Activated CD8-positive, alpha-beta memory T cell treated with anti-CD3 and anti-CD28 coated beads for 36 hours (primary cell): ENCODE results near the gene RAP1GAP2. TPM values are rescaled to one million over a fixed set of nuclear protein-coding genes. Genes with fewer than 3 reads are reported as not detected.
"Not testable (repeated sequence)": the region's sequence is repeated elsewhere in the genome, so short reads cannot be mapped to it uniquely, and the experiment has no call there.

Experiments used
- CTCF ChIA-PET: fragments of 350-600 bp; sonication (Branson Sonifier 250); formaldehyde crosslinking; loops from one replicate; lab custom pipeline; 2021; ENCODE audit warnings: antibody characterized with exemption; lab: Charles Lee
- POLR2A ChIA-PET: fragments of 350-600 bp; sonication (Branson Sonifier 250); formaldehyde crosslinking; loops from one replicate; lab custom pipeline; 2021; ENCODE audit warnings: antibody characterized with exemption; lab: Charles Lee
- total RNA-seq, 2 experiments: library from RNA; stranded (reverse); gene quantifications; one replicate each; pipeline ENCODE4 v1.2.3, GENCODE V29; 2021

The RAP1GAP2 gene
- total RNA-seq, 2 experiments from 2014 or later, result 0.27 to 0.52 TPM

DNA sequence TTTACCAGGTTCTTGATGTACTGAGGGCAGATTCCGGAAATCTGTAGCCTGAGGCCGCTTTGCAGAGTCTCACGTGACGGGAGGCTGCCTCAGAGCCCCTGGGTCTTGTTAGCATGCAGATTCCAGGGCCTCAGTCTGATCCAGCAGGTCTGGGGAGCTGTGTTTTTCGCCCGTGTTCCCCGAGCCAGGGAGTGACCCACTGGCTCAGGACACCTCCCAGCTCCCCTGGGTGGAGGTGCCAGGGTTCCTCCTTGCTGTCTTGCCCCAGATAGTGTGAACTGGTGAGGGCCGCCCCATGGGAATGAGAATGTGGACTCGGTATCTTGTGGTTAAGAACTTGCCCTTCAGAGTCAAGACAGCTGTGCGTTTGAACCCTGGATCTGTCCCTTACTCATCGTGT is 168.6 kb downstream of the RAP1GAP2 start:
- POLR2A ChIA-PET, result no interaction called here
- CTCF ChIA-PET, result no interaction called here

DNA sequence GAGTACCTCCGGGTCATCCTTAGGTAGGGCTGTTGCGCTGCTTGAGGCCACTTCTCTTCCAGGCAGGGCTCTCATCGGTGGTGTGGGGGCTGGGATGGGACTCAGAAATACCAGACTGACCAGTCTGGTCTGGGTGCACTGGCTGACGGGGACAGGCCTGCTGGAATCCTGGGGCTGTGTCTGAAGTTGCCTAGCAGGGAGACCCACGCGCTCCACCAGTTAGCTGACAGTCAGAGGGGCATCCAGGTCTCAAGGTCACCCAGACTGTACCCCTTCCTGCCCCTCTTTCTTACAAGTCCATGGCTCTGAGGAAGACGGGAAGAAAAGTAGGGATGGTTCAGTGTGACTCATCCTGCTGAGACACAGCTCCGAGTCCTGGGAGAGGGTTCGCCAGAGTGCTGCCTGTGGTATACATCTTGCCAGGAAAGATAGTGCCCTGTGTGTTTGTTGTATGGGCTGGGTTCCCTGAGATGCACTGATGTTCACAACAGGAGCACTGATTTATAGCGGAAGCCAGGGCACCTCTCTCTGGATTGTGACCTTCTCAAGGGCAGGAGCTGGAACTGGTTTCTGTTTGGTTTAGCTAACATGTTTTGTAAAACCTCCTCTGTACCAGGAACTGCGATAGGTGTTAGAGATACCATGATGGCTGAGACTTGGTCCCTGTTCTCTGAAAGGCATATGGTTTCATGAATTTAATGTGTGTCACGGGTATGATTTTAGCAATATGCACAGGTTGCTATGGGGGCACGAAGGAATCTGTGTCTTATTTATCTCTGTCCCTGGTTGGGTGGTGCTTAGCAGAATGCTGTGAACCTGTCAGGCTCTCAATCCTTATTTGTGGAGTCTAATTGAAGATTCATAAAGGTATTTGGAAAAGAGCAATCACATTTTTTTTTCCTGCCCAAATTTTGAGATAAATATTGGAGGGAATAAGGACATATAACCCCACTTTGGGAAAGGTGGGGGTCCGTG is 169.7 kb downstream of the RAP1GAP2 start:
- POLR2A ChIA-PET, result no interaction called here
- CTCF ChIA-PET, result no interaction called here

GRCh38 chr17:2967515-2967914 is 171.3 kb downstream of the RAP1GAP2 start:
- ChIA-PET POLR2A (no interaction called here), CTCF (no interaction called here)

GRCh38 chr17:2971851-2972250 is 175.6 kb downstream of the RAP1GAP2 start:
- POLR2A ChIA-PET, result no interaction called here
- CTCF ChIA-PET, result no interaction called here

DNA sequence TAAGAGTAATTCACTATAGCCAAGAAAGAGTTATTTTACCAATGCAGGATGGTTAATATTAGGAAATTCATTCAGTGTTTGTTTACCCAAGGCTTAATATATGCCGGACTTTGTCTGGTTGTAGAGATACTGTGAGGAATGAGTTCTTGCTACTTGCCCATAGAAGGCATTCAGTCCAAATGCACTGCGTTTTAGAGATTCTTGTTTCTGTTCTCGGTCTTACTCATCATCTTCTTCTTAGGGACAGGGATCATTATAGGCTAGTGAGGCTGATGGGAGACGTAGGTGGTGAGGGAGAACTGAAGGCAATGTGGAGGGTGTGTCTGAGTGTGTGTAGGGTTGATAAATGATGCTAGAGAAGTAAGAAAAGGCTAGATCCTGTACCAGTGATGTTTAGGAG is 176.5 kb downstream of the RAP1GAP2 start:
- POLR2A ChIA-PET, result no interaction called here
- CTCF ChIA-PET, result no interaction called here

DNA sequence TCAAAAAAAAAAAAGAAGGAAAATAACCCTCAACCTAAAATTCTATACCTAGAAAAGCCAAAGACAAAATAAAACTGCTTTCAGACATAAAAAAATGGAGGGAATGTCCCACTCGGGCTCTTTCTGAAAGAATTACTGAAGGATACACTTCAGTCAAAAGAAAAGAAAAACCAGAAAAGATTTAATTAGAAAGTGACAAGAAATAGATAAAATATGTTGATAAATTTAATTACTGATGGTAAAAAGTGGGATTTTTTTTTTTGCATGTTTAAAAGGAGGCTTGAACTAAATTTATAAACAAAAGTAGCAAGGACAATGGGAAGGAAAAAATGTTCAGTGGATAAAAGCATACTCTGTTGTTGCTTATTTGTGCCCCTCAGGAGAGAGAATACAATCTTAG is 178.1 kb downstream of the RAP1GAP2 start:
- CTCF ChIA-PET, result no interaction called here

DNA sequence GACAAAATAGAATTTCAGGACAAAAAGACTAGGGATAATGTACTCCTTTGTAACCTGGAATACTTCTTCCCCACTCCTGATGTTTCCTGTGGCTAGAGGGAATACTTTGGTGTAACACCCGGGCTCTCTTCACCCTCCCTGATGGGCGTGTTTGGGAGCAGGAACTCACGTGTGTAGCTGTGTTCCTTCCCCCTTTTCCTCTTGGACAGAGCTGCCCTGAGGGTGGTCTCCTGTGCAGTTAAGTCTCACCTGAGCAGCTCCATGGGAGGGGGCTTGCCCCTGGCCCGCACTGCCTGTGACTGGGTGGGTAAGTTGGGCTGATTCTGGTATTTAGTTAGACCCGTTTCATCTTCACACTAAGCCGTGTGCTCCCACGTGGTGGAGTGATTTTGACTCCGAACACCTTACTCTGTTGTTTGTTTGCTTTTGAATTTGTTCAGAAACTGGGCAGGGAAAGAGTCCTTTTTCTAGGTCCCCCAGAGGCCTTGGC is 179.3 kb downstream of the RAP1GAP2 start:
- POLR2A ChIA-PET, result no interaction called here
- CTCF ChIA-PET, result no interaction called here

More for the DNA sequence above, 178.1 kb downstream of the RAP1GAP2 start:
- POLR2A ChIA-PET, result no interaction called here

- POLR2A ChIA-PET, result no interaction called here
- CTCF ChIA-PET, result no interaction called here
Observed at GRCh38 chr17:2977157-2977556, 180.9 kb downstream of the RAP1GAP2 start.

GRCh38 chr17:2978116-2978515 is 181.9 kb downstream of the RAP1GAP2 start:
- POLR2A ChIA-PET, result no interaction called here
- CTCF ChIA-PET, result no interaction called here

DNA sequence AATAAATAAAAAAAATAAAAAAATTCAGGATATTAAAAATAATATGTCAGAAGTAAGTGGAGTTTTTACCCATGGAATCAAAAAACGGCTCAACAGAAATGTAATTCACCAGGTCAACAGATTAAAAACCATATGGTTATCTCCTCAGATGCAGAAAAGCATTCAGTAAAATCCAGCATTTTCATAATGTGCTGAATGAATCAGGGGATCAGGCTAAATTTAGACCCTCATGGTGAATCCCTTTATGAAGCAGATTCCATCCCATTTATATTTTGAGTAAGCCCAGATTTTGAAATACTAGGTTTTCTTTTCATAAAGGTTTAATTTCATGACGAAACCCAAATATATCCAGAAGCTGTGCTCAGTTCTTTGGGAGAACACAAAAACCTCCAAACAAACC is 182.8 kb downstream of the RAP1GAP2 start:
- POLR2A ChIA-PET, result no interaction called here
- CTCF ChIA-PET, result no interaction called here

GRCh38 chr17:2980211-2980903 is 184.1 kb downstream of the RAP1GAP2 start:
- CTCF ChIA-PET, result no interaction called here
- POLR2A ChIA-PET, result no interaction called here

GRCh38 chr17:2980904-2981246 is 184.6 kb downstream of the RAP1GAP2 start:
- POLR2A ChIA-PET, result no interaction called here
- CTCF ChIA-PET, result no interaction called here

- ChIA-PET POLR2A (no interaction called here), CTCF (no interaction called here)
Observed at GRCh38 chr17:2981325-2981724, 185.1 kb downstream of the RAP1GAP2 start.

DNA sequence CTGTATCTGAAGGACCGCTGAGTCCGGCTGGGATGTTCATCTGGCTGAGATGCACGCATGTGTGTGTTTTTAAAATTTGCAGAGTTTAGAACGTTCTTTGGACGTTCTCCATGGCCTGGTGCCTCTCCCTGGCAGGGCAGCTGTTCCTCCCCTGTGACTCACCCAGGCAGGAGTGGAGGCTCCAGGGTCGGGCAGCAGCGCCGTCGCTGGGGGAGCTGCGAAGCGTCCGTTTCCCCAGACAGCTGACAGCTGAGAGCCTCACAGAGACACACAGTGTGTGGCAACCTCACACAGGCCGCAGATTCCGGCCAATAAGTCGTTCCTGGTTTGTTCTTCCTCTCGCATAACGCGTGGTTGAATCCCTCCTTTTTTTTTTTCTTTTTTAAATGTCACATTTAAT is 186.6 kb downstream of the RAP1GAP2 start:
- ChIA-PET CTCF (no interaction called here), POLR2A (no interaction called here)

GRCh38 chr17:2983255-2983654 is 187.0 kb downstream of the RAP1GAP2 start:
- CTCF ChIA-PET, result no interaction called here
- POLR2A ChIA-PET, result no interaction called here

- POLR2A ChIA-PET, result no interaction called here
- CTCF ChIA-PET, result no interaction called here
Observed at GRCh38 chr17:2985318-2985717, 189.1 kb downstream of the RAP1GAP2 start.

DNA sequence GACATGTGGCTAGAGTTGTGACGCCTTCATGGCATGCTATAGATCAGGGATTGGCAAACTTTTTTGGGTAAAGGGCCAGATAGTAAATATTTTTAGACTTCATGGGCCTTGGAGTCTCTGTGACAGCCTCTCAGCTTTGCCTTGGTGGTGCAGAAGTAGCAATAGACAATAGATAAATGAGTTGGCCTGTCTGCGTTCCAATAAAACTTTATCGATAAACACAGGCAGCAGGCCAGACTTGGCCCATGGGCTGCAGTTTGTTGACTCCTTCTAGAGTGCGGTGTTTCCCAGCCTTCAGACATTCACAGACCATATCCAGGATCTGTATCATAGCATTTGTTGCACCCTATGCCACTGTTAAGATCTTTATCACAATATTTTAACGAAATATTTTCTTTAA is 190.7 kb downstream of the RAP1GAP2 start:
- CTCF ChIA-PET, result no interaction called here
- POLR2A ChIA-PET, result no interaction called here

GRCh38 chr17:2989396-2989795 is 193.2 kb downstream of the RAP1GAP2 start:
- CTCF ChIA-PET, POLR2A ChIA-PET: not testable (repeated sequence)

DNA sequence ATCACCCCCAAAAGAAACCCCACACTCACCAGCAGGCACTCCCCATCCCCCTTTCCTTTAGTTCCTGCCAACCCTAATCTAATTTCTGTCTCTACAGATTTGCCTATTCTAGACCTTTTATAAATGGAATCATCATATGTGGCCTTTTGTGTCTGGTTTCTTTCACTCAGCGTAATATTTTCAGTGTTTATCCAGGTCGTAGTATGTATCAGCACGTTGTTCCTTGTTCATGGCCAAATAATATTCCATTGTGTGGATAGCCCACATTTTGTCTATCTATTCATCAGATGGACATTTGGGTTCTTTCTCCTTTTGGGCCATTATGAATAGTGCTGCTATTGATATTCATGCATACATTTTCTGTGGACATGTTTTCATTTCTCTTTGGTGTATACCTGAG is 193.6 kb downstream of the RAP1GAP2 start:
- CTCF ChIA-PET, result no interaction called here

DNA sequence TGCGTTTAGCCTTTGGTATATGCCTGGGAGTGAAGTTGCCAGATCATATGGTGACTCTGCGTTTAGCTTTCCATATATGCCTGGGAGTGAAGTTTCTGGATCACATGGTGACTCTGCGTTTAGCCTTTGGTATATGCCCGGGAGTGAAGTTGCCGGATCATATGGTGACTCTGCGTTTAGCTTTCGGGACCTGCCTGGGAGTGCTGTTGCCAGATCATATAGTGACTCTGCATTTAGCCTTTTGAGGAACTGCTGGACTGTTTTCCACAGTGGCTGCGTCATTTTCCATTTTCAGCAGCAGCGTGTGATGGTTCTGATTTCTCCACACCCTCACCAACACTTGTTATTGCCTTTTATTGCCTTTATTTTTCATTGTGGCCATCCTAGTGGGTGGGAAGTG is 194.2 kb downstream of the RAP1GAP2 start:
- ChIA-PET CTCF (no interaction called here), POLR2A (no interaction called here)

More for the DNA sequence above, 193.6 kb downstream of the RAP1GAP2 start:
- POLR2A ChIA-PET, result no interaction called here
